Fibroblast of skin of left biceps (primary cell): Measurements from ENCODE around the gene RNFT2.

Experiments
- DNase-seq, 2 experiments: peaks; one replicate each; pipeline ENCODE4 v3.0.0-alpha.2; 2013; ENCODE audit warnings: low read depth in 2 of 2

The RNFT2 gene

GRCh38 chr12:116832353-116832752, 94.2 kb downstream of the RNFT2 start:
- no peak for DNase-seq

- DNase-seq, result no peak
Measured at GRCh38 chr12:116833474-116833873, 95.4 kb downstream of the RNFT2 start.

DNA sequence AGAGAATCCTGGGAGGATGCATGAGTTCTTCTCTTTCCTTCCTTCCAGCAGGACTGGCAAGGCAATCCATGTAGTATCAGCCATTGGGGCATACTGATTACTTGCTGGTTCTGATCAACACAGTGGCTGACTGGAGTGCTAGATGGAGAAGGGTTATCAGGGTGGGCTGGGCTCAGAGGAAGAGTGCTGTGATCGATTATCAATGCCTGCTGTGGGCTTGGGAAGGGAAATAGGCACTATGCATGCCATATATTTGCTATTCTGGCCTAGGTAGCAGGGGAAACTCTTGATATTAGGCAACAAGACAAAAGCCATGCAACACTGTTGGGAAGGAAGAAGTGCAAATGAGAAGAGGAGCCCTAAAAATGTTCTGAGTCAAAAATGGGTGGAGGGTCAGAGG, 97.4 kb downstream of the RNFT2 start:
- no peak for DNase-seq

- no peak for DNase-seq
Measured at GRCh38 chr12:116837097-116837496, 99.0 kb downstream of the RNFT2 start.

- DNase-seq, result no peak
Measured at GRCh38 chr12:116838365-116838764, 100.2 kb downstream of the RNFT2 start.

GRCh38 chr12:116839287-116839830, 101.2 kb downstream of the RNFT2 start:
- DNase-seq, result no peak

DNA sequence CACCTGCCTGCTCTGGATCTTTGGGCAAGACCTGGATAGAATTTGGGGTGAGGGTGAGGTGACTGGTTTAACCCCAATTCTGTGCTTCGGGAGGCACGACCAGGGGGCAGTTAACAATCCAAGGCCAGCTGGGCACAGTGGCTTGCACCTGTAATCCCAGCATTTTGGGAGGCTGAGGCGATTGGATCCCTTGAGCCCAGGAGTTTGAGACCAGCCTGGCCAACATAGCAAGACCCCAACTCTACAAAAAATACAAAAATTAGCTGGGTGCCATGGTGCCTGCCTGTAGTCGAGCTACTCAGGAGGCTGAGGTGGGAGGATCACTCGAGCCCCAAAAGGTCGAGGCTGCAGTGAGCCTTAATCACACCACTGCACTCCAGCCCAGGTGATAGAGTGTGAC, 105.0 kb downstream of the RNFT2 start:
- DNase-seq, result no peak

DNA sequence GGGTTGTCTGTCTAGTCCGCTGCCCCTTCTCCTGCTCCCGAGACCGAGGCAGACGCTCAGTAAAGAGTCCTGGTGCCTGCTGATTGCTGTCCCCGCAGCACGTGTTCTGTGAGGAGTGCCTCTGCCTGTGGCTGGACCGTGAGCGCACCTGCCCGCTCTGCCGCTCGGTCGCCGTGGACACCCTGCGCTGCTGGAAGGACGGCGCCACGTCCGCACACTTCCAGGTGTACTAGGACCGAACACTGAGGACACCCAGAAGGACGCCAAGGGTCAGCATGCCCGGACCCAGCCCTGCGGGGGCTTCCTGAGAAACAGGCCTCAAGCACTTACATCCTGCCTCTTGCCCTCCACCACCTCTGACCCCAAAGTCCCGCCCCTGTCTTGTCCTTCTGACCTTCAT, 111.1 kb downstream of the RNFT2 start:
- DNase-seq, result no peak

DNA sequence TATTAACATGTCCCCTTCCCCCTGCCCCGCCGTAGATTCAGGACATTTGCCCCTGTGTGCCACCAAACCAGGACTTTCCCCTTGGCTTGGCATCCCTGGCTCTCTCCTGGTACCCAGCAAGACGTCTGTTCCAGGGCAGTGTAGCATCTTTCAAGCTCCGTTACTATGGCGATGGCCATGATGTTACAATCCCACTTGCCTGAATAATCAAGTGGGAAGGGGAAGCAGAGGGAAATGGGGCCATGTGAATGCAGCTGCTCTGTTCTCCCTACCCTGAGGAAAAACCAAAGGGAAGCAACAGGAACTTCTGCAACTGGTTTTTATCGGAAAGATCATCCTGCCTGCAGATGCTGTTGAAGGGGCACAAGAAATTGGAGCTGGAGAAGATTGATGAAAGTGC, 114.2 kb downstream of the RNFT2 start:
- no peak for DNase-seq

DNA sequence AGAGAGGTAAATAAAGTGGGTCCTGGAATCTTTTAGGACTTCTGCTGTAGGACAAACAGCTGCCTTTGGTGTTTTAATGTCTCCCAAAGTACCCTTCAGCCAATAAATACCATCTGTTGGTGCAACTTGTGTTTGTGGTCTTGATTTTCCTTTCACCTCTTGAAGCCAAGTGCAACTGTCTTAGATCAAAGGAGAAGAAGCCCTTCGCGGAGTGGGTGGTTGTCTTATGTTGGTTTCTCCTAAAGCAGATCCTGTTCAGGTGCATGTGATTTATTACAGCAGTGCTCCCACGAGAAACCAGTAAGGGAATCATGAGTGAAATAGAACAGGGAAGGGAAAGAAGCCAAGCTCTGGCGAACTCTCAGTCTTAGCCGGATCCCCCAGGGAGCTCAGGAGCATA, 115.4 kb downstream of the RNFT2 start:
- DNase-seq, result no peak

DNA sequence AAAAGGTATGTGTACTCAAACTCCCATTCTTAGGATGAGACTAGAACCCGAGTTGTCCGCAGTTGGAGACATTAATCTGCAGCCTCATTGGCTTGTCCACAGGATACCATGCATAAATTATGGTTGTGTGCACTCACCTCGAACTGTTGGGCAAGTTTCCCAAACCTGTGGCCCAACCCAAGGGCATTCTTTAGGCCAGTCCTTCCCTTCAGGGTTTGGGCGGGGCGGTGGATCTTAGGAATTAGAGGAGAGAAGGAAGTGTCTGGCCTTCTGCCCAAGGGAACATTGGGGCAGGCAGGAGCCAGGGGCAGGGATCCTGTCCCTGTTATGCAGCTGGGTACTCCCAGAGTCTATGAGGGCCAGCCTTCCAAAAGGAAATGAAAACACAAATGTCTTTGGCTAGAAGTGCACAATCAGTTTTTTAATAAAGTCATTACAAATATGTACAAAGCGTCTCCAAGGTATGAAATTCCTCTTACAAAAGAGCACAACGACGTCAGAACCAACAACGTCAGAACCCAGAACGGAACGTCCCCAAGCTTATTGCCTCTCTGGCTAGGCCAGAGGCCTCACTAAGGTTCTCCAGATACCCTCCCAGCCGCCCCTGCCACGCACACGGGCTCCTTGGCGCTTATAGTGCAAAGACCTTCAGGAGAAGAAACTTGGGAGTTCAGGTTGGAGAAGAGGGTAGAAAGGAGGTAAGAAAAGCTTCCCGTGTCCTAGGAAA, 117.8 kb downstream of the RNFT2 start:
- no peak for DNase-seq

DNA sequence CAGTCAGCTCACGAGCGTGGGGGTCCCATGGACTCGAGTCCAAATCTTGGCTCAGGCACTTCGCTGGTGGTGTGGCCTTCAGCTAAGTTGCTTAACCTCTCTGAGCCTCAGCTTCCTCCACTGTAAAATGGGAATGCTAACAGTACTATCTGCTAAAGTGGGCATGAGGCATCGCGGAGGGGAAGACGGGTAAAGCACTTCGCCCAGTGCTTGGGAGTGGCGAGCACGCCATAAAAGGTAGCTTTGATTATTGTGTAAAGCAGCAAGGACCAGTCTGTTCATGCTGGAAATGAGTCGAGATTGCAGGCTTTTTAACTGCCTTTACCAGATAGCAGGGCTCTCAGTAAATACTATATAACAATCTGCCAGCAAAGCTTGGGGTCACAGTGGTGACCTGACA, 118.6 kb downstream of the RNFT2 start:
- DNase-seq, result no peak

DNA sequence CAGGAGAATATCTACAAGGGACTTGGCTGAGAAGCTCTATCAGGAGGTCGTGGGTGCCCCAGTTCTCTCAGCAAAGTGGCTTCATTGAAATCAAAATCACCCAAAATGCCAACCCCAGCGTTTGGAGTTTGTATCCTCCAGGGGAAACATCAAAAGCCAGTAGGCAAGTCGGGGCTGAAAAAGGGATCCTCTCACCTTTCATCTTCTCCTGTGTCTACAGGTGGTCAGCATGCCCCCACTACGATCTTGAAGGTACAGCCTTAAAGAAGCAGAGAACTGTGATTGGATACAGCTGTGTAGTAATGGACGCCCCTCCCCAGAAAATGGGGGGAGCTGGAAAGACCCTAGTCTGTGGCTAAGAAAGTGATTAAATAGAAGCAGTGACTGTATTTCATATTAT, 121.0 kb downstream of the RNFT2 start:
- no peak for DNase-seq

- no peak for DNase-seq
Measured at GRCh38 chr12:116860263-116860662, 122.1 kb downstream of the RNFT2 start.

- DNase-seq, result peak; percentile 47 to 52
Measured at GRCh38 chr12:116861320-116861719, 123.2 kb downstream of the RNFT2 start.

- no peak for DNase-seq
Measured at GRCh38 chr12:116862167-116862566, 124.1 kb downstream of the RNFT2 start.

DNA sequence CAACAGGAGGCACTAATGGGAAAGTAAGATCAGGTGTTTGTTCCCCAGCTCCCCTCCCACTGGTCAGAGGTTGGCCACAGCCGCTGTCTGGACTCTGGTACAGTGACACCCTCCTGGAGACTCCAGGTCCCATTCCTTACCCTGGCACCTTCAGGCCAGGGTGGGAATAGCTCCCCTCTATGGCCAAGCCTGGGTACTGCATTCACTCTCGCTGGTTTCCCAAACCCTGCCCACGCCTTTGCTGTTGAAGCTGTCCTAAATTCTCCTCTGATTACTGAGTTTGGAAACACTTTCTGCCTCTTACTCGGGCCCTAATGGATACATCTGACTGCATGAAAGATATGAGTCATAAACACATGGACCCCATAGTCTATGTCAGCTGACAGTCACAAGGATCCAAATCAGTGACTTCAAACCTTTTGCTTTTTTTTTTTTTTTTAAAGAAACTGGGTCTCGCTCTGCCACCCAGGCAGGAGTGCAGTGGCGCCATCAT, 125.2 kb downstream of the RNFT2 start:
- no peak for DNase-seq

GRCh38 chr12:116864371-116865160, 126.5 kb downstream of the RNFT2 start:
- DNase-seq, result peak; percentile 57 to 62

DNA sequence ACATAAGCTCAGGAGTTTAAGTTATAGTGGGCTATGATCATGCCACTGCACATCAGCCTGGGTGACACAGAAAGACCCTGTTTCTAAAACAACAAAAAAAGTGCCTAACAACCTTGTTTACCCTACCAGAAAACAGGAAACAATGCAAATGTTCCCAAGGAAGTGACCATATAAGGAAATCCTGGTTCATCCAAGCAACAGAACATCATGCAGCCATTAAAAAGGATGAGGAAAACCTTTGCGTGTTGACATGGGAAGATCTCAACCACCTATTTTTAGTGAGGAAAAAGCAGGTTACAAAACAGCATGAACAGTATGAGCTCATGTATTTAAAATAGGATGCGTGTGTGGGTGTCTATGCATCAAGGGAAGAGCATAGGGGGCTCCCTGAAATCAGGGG, 129.4 kb downstream of the RNFT2 start:
- DNase-seq, result no peak

GRCh38 chr12:116870306-116870705, 132.2 kb downstream of the RNFT2 start:
- no peak for DNase-seq

DNA sequence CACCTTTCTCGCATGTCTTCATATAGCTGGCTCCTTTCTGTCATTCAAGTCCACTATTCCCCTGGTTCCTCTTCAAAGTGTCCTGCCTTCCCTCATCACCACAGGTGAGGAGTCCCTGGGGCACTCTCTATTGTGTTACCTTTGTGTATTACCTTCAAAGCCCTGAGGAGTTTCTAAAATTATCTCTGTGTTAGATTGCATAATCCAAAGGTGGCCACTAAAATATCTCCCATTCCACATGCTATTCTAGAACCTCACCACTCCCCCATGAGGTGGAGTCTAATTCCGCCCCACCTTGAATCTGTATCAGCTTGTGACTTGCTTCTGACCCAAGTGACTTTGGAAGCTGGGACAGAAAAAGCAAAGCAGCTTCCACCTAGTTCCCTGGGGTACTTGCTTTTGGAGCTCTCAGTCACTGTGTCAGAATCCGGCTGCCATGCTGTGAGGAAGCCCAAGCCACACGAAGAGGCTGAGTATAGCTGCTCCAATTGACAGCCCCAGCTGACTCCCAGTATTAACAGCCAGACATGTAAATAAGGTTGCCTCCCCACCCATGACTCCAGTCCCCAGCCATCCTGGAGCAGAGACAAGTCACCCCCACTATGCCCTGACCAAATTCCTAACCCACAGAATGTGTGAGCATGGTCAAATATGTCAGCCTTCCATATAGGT, 136.3 kb downstream of the RNFT2 start:
- no peak for DNase-seq

- DNase-seq, result no peak
Measured at GRCh38 chr12:116876151-116876869, 138.2 kb downstream of the RNFT2 start.
